GM21786 (cell line): Measurements from ENCODE around the gene GTF3C1.
"Not testable (repeated sequence)": the region's sequence is repeated elsewhere in the genome, so short reads cannot be mapped to it uniquely, and the experiment has no call there.

Source experiments
- ATAC-seq: cut with Tn5 transposase; IDR thresholded peaks from one replicate; pipeline ENCODE4 v1.9.1; 2021; ENCODE audit not compliant: unreplicated experiment

Gene GTF3C1

DNA sequence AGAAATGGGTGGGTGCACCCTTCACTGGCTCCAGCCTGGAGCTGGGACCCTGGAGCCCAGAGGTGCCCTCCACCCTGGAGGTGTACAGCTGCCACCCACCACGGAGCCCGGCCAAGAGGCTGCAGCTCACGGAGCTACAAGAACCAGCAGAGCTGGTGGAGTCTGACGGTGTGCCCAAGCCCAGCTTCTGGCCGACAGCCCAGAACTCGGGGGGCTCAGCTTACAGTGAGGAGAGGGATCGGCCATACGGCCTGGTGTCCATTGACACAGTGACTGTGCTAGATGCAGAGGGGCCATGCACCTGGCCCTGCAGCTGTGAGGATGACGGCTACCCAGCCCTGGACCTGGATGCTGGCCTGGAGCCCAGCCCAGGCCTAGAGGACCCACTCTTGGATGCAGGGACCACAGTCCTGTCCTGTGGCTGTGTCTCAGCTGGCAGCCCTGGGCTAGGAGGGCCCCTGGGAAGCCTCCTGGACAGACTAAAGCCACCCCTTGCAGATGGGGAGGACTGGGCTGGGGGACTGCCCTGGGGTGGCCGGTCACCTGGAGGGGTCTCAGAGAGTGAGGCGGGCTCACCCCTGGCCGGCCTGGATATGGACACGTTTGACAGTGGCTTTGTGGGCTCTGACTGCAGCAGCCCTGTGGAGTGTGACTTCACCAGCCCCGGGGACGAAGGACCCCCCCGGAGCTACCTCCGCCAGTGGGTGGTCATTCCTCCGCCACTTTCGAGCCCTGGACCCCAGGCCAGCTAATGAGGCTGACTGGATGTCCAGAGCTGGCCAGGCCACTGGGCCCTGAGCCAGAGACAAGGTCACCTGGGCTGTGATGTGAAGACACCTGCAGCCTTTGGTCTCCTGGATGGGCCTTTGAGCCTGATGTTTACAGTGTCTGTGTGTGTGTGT lies 100.9 kb downstream of the GTF3C1 start:
- ATAC-seq, result no peak

DNA sequence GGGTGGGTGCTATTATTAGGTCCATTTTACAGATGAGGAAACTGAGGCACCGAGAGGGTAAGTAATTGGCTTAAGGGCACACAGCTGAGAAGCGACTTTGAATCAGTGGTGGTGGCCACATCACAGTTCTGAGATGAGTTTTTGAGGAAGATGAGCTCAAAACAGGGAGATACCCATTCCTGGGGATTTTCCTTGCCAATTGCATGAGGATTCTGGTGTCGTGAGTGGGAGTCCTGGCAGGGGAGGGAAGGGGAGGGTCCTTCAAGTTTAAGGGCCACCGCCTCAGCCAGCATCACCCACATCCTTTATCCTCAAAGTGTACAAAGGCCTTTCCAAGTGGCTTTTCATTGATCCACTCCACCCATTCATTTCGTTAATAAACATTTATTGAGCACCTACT lies 102.4 kb downstream of the GTF3C1 start:
- no peak for ATAC-seq

DNA sequence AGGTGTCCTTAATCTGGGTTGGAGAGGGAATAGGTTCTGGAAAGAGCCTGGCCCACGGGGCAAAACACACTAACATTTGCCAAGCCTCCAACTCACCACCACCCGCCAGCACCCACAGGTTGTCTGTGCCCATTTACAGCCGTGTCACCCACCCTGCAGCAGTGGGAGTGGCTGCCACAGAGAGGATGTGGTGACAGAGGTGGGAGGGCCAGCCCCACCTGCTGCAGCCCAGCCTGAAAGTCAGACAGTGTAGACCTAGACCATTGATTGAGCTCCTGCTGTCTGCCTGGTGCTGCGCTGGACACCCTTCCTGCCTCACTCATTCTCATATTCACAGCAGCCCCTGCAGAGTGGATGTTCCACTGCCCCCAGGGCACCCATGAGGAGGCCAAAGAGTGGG lies 103.0 kb downstream of the GTF3C1 start:
- ATAC-seq, result no peak

DNA sequence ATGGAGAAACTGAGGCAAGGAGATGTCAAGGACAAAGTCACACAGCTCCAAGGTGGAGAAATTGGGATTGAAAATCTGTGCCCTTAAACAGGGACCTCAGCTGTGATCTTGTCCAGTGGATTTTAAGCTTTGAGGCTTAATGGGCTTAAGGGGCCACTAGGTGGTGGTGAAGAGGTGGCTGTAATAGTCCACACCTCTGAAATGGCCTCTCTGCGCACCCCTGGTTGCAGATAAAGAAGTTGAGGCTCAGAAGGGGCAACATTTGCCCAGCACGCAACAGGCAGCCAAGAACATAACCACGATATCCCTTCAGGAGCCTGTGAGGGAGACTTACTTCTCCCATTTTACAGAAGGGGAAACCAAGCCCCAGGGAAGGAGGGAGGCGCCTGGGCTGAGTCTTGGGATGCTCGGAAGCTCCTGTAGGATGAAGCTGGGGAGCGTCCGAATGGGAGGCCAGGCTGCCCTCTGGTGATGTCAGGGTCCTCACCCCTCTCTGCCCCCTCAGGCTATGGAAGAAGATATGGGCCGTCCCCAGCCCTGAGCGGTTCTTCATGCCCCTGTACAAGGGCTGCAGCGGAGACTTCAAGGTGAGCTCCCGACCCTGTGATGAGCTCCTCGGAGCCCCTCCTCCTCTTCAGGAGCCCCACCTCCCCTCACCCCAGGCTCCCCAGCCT lies 104.1 kb downstream of the GTF3C1 start:
- ATAC-seq, result no peak

DNA sequence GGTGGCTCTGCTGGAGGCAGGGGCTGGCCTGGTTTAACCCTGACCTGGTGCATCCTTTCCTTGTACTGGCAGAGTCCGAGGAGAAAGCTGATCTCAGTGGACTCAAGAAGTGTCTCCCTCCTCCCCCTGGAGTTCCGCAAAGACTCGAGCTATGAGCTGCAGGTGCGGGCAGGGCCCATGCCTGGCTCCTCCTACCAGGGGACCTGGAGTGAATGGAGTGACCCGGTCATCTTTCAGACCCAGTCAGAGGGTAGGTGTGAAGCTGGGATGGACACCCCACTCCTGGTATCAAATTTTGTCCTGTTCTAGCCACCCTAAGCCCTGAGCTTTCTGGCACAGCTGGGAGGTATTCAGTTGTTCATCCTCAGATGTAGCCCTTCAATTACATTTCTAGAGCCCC lies 105.2 kb downstream of the GTF3C1 start:
- no peak for ATAC-seq

DNA sequence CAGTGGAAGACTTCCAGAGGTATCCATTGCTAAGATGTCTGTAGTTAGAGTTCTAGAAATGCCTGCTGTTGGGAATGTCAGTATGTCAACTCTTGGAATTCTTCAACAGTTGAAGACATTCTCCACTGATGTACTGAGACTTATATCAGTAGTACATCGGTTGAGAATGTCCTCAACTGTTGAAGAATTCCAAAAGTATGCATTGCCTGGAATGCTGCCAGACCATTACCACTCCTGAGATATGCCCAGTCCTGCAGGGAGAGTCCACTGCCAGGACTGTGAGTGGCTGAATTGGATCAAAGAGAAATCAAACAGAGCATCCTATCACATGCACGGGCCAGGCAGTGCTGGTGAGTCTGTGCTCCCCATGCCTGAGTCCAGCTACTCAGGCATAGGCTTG lies 105.7 kb downstream of the GTF3C1 start:
- no peak for ATAC-seq

DNA sequence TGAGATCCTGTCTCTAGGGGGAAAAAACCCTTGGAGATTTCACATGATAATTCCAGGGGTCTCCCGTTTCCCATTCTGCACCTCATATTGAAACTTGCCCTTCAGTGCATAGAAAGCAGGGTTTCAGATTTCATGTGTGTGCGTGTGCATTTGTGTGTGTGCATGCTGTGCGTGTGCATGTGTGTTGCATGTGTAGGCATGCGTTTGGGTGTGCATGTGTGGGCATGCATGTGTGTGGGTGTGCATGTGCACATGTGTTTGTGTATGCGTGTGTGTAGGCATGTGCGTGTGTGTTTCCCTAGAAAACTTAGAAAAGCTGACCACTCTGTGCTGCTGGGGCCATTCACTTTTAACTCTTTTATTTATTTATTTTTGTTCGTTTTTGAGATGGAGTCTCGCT lies 107.7 kb downstream of the GTF3C1 start:
- no peak for ATAC-seq

DNA sequence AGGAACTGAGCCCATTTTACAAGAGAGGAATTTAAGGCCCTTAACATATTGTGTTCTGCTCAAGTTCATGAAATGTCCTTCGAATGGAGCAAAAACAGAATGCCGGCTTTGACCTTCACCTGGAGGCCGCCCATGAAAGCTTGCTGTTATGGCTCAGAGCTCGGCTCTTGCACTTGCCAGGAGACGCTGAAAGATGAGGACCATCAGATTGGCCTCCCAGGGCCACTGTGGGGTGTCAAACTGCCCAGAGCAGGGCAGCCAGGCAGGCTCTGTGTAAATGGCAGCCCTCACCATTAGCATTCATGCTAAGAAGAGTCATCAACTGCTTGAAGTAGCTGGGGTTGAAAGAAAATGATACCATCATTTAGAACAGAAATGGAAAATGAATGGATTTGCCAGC lies 108.4 kb downstream of the GTF3C1 start:
- no peak for ATAC-seq

DNA sequence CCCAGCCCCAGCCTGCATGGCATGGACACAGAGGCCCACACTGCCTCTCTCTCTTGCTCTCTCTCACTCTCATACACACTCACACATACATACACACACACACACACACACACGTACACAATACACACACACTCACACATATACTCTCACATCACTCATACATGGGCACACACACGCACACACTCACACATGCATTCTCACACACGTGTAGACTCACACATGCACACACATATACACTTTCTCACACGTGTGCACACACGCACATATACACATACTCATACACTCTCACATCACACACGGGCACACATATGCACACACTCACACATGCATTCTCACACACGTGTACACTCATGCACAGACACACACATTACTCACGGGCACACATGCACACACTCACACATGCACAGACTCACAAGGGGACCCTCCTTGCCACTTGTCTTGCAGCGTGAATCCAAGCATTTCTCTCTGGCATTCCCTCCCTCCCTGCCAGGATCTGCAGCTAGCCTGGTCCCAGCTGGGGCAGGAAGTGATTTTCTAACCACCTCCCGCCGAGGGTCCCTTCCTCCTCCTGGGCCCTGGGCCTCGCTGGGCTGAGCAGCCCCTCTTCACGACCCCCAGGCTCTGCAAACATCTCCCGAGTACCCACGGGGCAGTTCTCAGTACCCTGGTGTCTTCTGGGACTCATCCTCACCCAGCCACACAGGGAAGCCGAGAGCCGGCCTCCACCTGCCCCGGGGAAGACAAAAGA lies 110.3 kb downstream of the GTF3C1 start:
- ATAC-seq, result no peak

DNA sequence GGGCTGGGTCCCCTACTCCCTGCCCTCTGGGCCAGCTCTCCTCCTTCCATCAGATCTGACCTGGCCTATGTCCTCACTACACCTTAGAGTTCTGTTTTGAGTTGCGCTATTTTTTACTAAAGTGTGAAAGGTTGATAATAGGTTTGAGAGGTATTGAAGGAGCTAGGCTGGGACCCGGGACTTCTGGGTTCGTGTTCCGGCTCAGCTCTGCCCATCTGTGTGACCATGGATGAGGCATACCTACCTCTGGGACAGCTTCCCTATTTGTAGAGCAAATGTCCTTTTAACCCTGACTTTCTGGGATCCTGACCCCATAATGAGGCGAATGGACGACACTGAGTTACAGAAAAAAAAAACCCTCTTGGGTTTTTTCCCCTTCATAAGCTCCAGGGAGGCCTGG lies 111.8 kb downstream of the GTF3C1 start:
- no peak for ATAC-seq

DNA sequence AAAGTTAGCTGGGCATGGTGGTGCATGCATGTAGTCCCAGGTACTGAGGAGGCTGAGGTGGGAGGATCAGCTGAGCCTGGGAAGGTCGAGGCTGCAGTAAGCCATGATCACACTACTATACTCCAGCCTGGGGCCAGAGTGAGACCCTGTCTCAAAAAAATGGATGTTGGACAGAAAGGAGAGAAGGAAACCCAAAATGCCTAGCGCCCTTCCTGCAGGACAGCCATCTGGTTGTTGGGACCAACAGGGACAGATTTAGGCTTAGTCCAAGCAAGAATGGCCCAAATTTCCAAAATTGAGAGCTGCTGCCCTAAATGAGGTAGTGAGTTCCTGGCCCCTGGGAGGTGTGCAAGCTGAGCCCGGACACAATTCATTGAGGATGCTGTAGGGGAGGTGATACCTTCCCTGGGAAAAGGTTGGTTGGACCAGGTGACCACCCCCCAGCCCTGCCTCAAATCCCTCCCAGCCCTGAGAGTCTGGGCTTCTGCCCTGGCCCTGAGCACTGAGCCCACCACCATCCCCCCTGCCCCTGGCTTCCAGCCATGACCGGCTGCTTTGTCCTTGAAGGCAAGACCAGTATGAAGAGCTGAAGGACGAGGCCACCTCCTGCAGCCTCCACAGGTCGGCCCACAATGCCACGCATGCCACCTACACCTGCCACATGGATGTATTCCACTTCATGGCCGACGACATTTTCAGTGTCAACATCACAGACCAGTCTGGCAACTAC lies 112.6 kb downstream of the GTF3C1 start:
- no peak for ATAC-seq

DNA sequence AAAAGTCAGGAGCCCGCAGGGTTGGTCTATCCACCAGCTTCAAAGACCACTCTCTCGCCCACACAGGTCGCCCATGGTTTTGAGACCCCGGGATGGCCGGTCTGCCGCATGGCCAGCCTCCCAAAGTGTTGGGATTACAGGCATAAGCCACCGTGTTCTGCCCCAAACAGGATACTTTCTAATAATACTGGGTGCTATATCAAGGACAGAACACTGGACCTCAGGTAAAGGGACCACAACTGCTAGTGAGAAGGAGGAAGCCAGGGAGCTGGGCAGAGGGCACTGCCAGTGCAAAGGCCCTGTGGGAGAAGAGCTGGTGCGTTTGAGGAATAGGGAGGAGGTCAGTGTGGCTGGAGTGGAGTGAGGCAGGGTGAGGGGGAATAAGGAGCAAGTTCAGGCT lies 113.6 kb downstream of the GTF3C1 start:
- ATAC-seq, result no peak

DNA sequence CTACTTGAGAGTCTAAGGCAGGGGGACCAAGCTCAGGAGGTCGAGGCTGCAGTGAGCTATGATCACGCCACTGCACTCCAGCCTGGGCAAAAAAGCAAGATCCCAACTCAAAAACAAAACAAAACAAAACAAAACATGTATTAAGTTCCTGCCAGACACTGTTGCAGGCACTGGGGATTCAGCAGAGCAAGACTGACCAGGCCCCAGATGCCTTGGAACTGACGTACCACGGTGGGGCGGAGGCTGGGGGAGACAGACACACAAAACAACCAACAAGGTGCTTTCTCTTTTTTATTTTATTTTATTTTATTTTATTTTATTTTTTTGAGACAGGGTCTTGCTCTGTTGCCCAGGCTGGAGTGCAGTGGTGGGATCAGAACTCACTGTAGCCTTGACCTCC lies 114.6 kb downstream of the GTF3C1 start:
- not testable (repeated sequence) for ATAC-seq

DNA sequence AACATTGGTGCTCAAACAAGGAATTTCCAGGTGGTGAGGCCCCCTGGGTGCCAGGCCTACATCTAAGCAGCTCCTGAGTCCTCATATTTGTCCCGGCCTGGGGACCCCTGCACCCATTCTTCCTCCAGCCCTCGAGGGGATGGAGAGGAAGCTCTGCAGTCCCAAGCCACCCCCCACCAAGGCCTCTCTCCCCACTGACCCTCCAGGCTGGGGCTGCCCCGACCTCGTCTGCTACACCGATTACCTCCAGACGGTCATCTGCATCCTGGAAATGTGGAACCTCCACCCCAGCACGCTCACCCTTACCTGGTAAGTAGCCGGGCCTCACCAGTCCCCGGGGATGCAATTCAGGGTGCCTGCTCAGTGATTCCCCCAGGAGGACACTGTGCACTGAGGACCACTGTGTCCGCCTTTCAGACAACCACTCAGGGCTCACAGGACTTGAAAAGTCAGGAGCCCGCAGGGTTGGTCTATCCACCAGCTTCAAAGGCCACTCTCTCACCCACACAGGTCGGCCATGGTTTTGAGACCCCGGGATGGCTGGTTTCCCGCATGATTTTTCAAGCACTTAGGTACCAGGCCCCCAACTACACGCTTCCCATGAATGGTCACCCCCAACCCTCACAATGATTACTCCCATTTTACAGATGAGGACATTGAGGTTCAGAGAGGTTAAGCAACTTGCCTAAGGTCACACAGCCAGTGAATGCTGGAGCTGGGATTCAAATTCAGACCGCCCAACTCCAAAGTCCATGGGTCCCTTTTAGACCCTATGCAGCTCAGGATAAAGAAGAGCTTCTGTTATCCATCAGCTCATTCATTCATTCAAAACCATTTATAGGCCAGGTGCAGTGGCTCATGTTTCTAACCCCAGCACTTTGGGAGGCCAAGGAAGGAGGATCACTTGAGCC lies 115.3 kb downstream of the GTF3C1 start:
- ATAC-seq, result no peak

DNA sequence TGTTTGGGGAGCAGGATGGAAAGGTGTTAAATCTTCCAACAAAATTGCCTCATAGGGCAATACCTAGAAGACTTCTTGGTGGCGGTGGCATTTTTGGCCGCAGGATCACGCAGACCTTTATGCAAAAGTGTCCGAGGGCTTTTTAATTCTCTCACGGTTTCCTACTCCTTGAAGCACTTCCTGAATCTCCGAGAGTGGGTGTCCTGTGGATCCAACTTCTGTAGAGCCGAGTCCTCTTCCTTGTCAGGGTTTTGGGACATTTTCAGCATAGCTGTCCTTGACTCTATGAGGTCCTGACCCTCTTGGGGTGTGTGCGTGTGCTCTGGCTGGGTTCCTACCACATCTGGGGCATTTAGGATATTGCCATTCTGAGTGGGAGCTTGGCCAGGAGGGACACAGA lies 116.1 kb downstream of the GTF3C1 start:
- no peak for ATAC-seq

DNA sequence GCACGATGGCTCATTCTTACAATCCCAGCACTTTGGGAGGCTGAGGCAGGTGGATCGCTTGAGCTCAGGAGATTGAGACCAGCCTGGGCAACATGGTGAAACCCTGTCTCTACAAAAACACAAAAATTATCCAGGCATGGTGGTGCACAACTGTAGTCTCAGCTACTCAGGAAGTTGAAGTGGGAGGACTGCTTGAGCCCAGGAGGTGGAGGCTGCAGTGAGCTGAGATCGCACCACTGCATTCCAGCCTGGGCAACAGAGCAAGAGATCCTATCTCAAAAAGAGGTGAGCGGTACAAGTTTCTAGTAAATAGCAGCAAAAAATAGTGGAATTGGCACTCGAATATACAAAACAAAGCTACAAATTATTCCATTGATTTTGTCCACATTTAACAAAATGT lies 116.5 kb downstream of the GTF3C1 start:
- not testable (repeated sequence) for ATAC-seq

DNA sequence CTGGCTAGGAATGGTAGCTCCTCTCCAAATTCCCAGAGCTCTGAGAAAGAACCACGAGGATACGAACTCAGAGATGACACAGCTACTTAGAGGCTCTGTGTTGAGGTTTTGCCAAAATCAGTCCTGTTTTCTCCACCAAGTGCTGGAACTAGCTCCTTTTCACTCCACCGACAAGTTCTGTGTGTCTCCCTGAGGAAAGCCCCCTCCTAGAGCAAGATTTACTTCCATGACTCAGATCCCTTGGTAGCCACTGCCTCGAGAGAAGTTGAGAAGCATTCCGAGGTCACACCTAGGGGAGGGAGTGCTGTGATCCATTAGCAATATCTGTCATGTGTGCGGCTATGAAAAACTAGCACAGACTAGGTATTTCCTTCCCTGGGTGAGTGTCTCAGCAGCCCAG lies 117.2 kb downstream of the GTF3C1 start:
- no peak for ATAC-seq

DNA sequence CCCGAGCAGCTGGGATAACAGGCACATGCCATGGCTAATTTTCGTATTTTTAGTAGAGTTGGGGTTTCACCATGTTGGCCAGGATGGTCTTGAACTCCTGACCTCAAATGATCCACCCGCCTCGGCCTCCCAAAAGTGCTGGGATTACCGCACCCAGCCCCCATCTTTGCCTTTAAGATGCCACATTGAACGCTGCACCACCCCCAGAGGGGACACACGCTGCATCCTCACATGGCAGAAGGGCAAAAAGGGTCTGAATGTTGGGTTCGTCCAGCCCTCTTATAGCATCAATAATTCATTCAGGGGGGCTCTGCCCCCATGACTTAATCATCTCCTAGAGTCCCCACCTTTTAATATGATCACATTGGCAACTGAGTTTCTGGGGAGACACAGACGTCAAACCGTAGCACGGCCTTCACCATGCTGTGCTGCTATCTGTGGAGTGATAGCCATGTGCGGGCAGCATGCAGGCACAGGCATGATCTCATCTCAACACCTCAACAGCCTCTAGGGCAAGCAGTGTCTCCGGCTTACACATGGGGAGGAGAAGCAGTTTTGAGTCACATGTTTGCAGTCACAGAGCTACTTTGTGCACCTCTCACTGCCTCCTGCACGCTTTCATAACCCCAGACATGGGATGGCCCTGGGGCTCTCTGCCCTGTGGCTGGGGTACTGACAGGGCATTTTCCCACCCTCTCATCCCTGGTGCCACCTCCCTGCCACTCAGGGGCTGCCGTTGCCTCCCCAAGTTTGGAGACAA lies 117.8 kb downstream of the GTF3C1 start:
- ATAC-seq, result no peak

DNA sequence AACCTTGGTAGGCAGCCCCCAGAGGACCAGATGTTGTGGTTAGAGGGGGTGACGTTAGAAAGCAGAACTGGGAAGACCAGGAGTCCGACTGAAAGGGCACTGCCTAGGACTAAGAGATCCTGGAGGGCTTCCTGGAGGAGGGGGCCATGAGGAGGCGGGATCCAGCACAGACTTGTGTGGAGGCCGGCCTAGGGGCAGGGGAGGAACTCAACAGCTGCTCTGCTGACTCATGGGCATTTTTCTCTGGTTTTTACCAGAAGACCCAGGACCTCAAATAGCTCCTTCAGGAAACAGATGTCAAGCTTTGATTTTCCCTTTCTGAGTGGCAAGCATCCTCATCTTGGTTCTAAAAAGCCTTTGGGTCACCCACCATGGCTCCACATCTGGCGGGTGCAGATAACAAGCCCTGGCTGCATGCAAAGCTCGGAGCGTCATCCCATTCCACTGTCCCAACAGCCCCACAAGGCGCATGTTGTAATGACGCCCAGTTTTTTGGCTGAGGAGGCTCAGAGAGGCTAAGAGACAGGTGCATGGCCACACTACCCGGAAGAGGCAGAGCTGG lies 118.7 kb downstream of the GTF3C1 start:
- no peak for ATAC-seq
